Measurements from ENCODE around the gene ANKMY2.

ANKMY2 gene

GRCh38 chr7:16594061-16594460 is 51.5 kb downstream of the ANKMY2 start:
- Histone ChIP-seq H3K4ac (ENCODE audit: low read depth, low read length) (no peak overlapping the region), H3K27ac (ENCODE audit: low read depth, low read length) (no peak overlapping the region), H2BK5ac (ENCODE audit: low read length) (no peak overlapping the region), H3K36me3 (ENCODE audit: control insufficient read depth, insufficient read depth, low read length) (no peaks in the 10 kb centered on the region), H3K23ac (ENCODE audit: low read length) (no peak overlapping the region), H3K9ac (ENCODE audit: low read length) (no peak overlapping the region), H3K27me3 (ENCODE audit: insufficient read depth, low read length, poor library complexity) (no peaks in the 10 kb centered on the region), H3K56ac (ENCODE audit: low read length) (no peak overlapping the region), H3K18ac (ENCODE audit: low read length) (no peak overlapping the region), H2AK5ac (ENCODE audit: low read length) (no peak overlapping the region), H3K79me2 (ENCODE audit: control insufficient read depth, insufficient read depth, low read length) (no peaks in the 10 kb centered on the region), H2BK120ac (ENCODE audit: low read depth, low read length) (no peak overlapping the region), H3K4me2 (ENCODE audit: low read length) (no peak overlapping the region), H2BK15ac (replicated peaks; ENCODE audit: low read depth) (no peak overlapping the region), H3K4me3 (ENCODE audit: low read length) (no peak overlapping the region), H3K79me1 (ENCODE audit: low read length) (no peaks in the 10 kb centered on the region), H3K4me1 (ENCODE audit: control insufficient read depth, low read depth, low read length) (peaks cover 4% of the 10 kb centered on the region), H4K8ac (ENCODE audit: low read depth, low read length) (no peak overlapping the region), H4K5ac (ENCODE audit: low read length) (no peak overlapping the region)
- no peak for DNase-seq

GRCh38 chr7:16592395-16592794 is 53.2 kb downstream of the ANKMY2 start:
- no peak overlapping the region for H4K5ac ChIP-seq (ENCODE audit: low read length)
- H3K9ac ChIP-seq (ENCODE audit: low read length) = no peak overlapping the region
- no peaks in the 10 kb centered on the region for H3K79me1 ChIP-seq (ENCODE audit: low read length)
- H3K79me2 ChIP-seq (ENCODE audit: control insufficient read depth, insufficient read depth, low read length) = no peaks in the 10 kb centered on the region
- no peaks in the 10 kb centered on the region for H3K36me3 ChIP-seq (ENCODE audit: control insufficient read depth, insufficient read depth, low read length)
- WGBS (ENCODE audit: extremely low coverage, insufficient coverage, low lambda C conversion rate) = no CpG with 5 or more reads among the region's 3 CpGs
- H3K27ac ChIP-seq (ENCODE audit: low read depth, low read length) = no peak overlapping the region
- H2AK5ac ChIP-seq (ENCODE audit: low read length) = no peak overlapping the region
- no peak overlapping the region for H3K56ac ChIP-seq (ENCODE audit: low read length)
- no peak overlapping the region for H2BK15ac ChIP-seq (replicated peaks; ENCODE audit: low read depth)
- no peak overlapping the region for H2BK120ac ChIP-seq (ENCODE audit: low read depth, low read length)
- peaks cover 5% of the 10 kb centered on the region for H3K4me1 ChIP-seq (ENCODE audit: control insufficient read depth, low read depth, low read length)
- no peaks in the 10 kb centered on the region for H3K27me3 ChIP-seq (ENCODE audit: insufficient read depth, low read length, poor library complexity)
- no peak overlapping the region for H4K8ac ChIP-seq (ENCODE audit: low read depth, low read length)
- no peak overlapping the region for H3K18ac ChIP-seq (ENCODE audit: low read length)
- no peak overlapping the region for H3K4ac ChIP-seq (ENCODE audit: low read depth, low read length)
- no peak for DNase-seq
- no peak overlapping the region for H2BK5ac ChIP-seq (ENCODE audit: low read length)
- H3K4me3 ChIP-seq (ENCODE audit: low read length) = no peak overlapping the region
- no peak overlapping the region for H3K23ac ChIP-seq (ENCODE audit: low read length)
- H3K4me2 ChIP-seq (ENCODE audit: low read length) = no peak overlapping the region

DNA sequence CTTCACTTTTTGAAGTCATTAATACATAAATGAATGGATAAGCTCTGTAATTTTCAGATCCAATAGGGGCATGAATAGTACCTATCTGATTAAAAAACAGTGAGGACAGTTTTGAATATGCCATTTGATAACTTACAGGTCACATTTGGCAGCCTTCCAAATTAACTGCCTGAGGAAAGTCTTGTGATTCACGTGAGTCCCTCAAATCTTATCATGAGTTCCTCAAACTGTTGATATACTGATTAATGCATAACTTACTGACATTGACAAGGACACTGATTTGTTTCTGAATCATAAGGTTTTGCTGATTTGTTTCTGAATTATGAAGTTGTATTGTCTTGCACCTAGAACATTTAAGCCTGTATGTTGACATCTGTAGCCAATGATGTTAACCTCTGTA is 55.1 kb downstream of the ANKMY2 start:
- Histone ChIP-seq H3K4me2 (ENCODE audit: low read length) (no peak overlapping the region), H3K79me1 (ENCODE audit: low read length) (no peaks in the 10 kb centered on the region), H2AK5ac (ENCODE audit: low read length) (no peak overlapping the region), H3K36me3 (ENCODE audit: control insufficient read depth, insufficient read depth, low read length) (no peaks in the 10 kb centered on the region), H3K79me2 (ENCODE audit: control insufficient read depth, insufficient read depth, low read length) (no peaks in the 10 kb centered on the region), H2BK120ac (ENCODE audit: low read depth, low read length) (no peak overlapping the region), H4K8ac (ENCODE audit: low read depth, low read length) (no peak overlapping the region), H3K23ac (ENCODE audit: low read length) (no peak overlapping the region), H3K27ac (ENCODE audit: low read depth, low read length) (no peak overlapping the region), H3K18ac (ENCODE audit: low read length) (no peak overlapping the region), H3K4me1 (ENCODE audit: control insufficient read depth, low read depth, low read length) (peaks cover 7% of the 10 kb centered on the region), H2BK5ac (ENCODE audit: low read length) (no peak overlapping the region), H2BK15ac (replicated peaks; ENCODE audit: low read depth) (no peak overlapping the region), H3K4ac (ENCODE audit: low read depth, low read length) (no peak overlapping the region), H3K56ac (ENCODE audit: low read length) (no peak overlapping the region), H3K4me3 (ENCODE audit: low read length) (no peak overlapping the region), H3K9ac (ENCODE audit: low read length) (no peak overlapping the region), H3K27me3 (ENCODE audit: insufficient read depth, low read length, poor library complexity) (no peaks in the 10 kb centered on the region), H4K5ac (ENCODE audit: low read length) (no peak overlapping the region)
- no peak for DNase-seq
- no CpG with 5 or more reads among the region's 1 CpG for WGBS (ENCODE audit: extremely low coverage, insufficient coverage, low lambda C conversion rate)

DNA sequence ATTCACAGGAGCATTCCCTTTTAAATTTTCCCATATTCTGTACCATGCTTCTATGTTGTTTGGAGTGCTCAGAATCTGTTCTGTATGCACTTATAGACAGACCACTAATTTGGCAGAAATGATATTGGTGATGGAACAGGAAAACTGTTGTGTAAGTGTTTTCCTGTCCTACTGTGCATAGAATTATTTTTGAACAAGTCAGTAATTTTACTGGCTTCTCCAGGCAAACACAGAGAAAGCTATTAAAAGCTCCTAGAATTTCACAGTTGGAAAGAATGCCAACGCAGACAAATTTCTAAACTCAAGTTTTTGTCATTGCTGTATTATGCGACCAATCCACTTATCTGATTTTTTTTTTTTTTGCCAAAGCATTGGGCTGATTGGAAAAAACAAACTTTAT is 55.7 kb downstream of the ANKMY2 start:
- Histone ChIP-seq H3K27ac (ENCODE audit: low read depth, low read length) (no peak overlapping the region), H3K9ac (ENCODE audit: low read length) (no peak overlapping the region), H4K5ac (ENCODE audit: low read length) (no peak overlapping the region), H3K4ac (ENCODE audit: low read depth, low read length) (no peak overlapping the region), H3K79me1 (ENCODE audit: low read length) (no peaks in the 10 kb centered on the region), H2AK5ac (ENCODE audit: low read length) (no peak overlapping the region), H2BK120ac (ENCODE audit: low read depth, low read length) (no peak overlapping the region), H3K79me2 (ENCODE audit: control insufficient read depth, insufficient read depth, low read length) (no peaks in the 10 kb centered on the region), H3K27me3 (ENCODE audit: insufficient read depth, low read length, poor library complexity) (no peaks in the 10 kb centered on the region), H3K18ac (ENCODE audit: low read length) (no peak overlapping the region), H2BK15ac (replicated peaks; ENCODE audit: low read depth) (no peak overlapping the region), H3K4me3 (ENCODE audit: low read length) (no peak overlapping the region), H3K4me1 (ENCODE audit: control insufficient read depth, low read depth, low read length) (peaks cover 6% of the 10 kb centered on the region), H3K23ac (ENCODE audit: low read length) (no peak overlapping the region), H3K56ac (ENCODE audit: low read length) (no peak overlapping the region), H3K4me2 (ENCODE audit: low read length) (no peak overlapping the region), H4K8ac (ENCODE audit: low read depth, low read length) (no peak overlapping the region), H3K36me3 (ENCODE audit: control insufficient read depth, insufficient read depth, low read length) (no peaks in the 10 kb centered on the region), H2BK5ac (ENCODE audit: low read length) (no peak overlapping the region)
- no CpG with 5 or more reads among the region's 2 CpGs for WGBS (ENCODE audit: extremely low coverage, insufficient coverage, low lambda C conversion rate)
- DNase-seq = no peak

DNA sequence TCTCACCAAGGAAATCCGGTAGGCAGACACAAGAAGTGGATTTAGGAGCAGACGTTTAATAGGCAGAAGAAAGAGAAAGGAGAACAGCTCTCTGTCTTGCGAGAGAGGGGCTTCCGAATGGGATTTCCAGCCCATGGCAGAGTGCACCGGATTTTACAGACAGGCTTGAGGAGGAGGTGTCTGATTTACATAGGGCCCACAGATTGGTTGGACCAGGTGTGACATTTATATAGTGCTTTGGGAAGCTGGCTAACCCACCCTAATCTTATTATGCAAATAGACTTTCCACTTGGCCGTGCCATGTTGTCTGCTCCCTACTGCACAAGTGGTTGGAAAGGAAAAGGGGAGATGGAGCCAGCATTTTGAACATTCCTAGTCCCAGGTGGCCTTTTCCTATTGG is 57.8 kb downstream of the ANKMY2 start:
- no peak overlapping the region for H3K4me3 ChIP-seq (ENCODE audit: low read length)
- H3K79me2 ChIP-seq (ENCODE audit: control insufficient read depth, insufficient read depth, low read length) = no peaks in the 10 kb centered on the region
- peak; percentile 82 for DNase-seq
- H3K4ac ChIP-seq (ENCODE audit: low read depth, low read length) = no peak overlapping the region
- no peak overlapping the region for H2AK5ac ChIP-seq (ENCODE audit: low read length)
- H3K4me1 ChIP-seq (ENCODE audit: control insufficient read depth, low read depth, low read length) = peaks cover 6% of the 10 kb centered on the region
- no peak overlapping the region for H3K27ac ChIP-seq (ENCODE audit: low read depth, low read length)
- H2BK5ac ChIP-seq (ENCODE audit: low read length) = no peak overlapping the region
- H3K56ac ChIP-seq (ENCODE audit: low read length) = no peak overlapping the region
- no CpG with 5 or more reads among the region's 6 CpGs for WGBS (ENCODE audit: extremely low coverage, insufficient coverage, low lambda C conversion rate)
- H2BK120ac ChIP-seq (ENCODE audit: low read depth, low read length) = no peak overlapping the region
- no peaks in the 10 kb centered on the region for H3K79me1 ChIP-seq (ENCODE audit: low read length)
- H4K5ac ChIP-seq (ENCODE audit: low read length) = no peak overlapping the region
- H4K8ac ChIP-seq (ENCODE audit: low read depth, low read length) = no peak overlapping the region
- no peaks in the 10 kb centered on the region for H3K36me3 ChIP-seq (ENCODE audit: control insufficient read depth, insufficient read depth, low read length)
- H3K23ac ChIP-seq (ENCODE audit: low read length) = no peak overlapping the region
- no peak overlapping the region for H3K9ac ChIP-seq (ENCODE audit: low read length)
- H3K4me2 ChIP-seq (ENCODE audit: low read length) = no peak overlapping the region
- no peak overlapping the region for H3K18ac ChIP-seq (ENCODE audit: low read length)
- no peak overlapping the region for H2BK15ac ChIP-seq (replicated peaks; ENCODE audit: low read depth)
- H3K27me3 ChIP-seq (ENCODE audit: insufficient read depth, low read length, poor library complexity) = no peaks in the 10 kb centered on the region

DNA sequence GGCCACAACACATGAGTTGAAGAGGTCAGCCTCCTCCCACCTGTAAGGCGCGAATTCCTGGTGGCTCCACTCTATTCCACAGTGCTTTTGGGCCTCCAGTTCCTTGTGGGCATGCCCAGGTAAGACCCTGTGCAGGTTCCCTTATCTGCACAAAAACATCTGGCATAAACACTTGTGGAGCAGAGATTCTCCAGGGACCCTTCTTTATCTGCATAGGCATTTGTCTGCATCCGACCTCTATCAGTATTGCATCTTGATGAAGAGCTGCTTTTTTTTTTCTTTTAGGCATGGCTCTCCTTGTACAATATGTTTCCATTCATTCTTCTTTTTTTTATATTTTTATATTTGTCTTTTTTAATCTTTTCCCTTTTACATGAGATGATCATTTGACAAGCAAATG is 58.4 kb downstream of the ANKMY2 start:
- no peak overlapping the region for H2AK5ac ChIP-seq (ENCODE audit: low read length)
- H3K23ac ChIP-seq (ENCODE audit: low read length) = no peak overlapping the region
- H3K79me1 ChIP-seq (ENCODE audit: low read length) = no peaks in the 10 kb centered on the region
- H3K36me3 ChIP-seq (ENCODE audit: control insufficient read depth, insufficient read depth, low read length) = no peaks in the 10 kb centered on the region
- no peak overlapping the region for H2BK5ac ChIP-seq (ENCODE audit: low read length)
- H3K4me3 ChIP-seq (ENCODE audit: low read length) = no peak overlapping the region
- H2BK120ac ChIP-seq (ENCODE audit: low read depth, low read length) = no peak overlapping the region
- no peak overlapping the region for H3K18ac ChIP-seq (ENCODE audit: low read length)
- no peak overlapping the region for H3K4me2 ChIP-seq (ENCODE audit: low read length)
- H4K5ac ChIP-seq (ENCODE audit: low read length) = no peak overlapping the region
- no CpG with 5 or more reads among the region's 3 CpGs for WGBS (ENCODE audit: extremely low coverage, insufficient coverage, low lambda C conversion rate)
- no peaks in the 10 kb centered on the region for H3K27me3 ChIP-seq (ENCODE audit: insufficient read depth, low read length, poor library complexity)
- H3K79me2 ChIP-seq (ENCODE audit: control insufficient read depth, insufficient read depth, low read length) = no peaks in the 10 kb centered on the region
- H2BK15ac ChIP-seq (replicated peaks; ENCODE audit: low read depth) = no peak overlapping the region
- no peak for DNase-seq
- no peak overlapping the region for H3K27ac ChIP-seq (ENCODE audit: low read depth, low read length)
- H4K8ac ChIP-seq (ENCODE audit: low read depth, low read length) = no peak overlapping the region
- H3K4ac ChIP-seq (ENCODE audit: low read depth, low read length) = no peak overlapping the region
- H3K56ac ChIP-seq (ENCODE audit: low read length) = no peak overlapping the region
- no peak overlapping the region for H3K9ac ChIP-seq (ENCODE audit: low read length)
- H3K4me1 ChIP-seq (ENCODE audit: control insufficient read depth, low read depth, low read length) = peaks cover 6% of the 10 kb centered on the region
